Left forelimb (tissue), 1 donor: ENCODE data around the gene CENPP.

Source experiments
- DNase-seq: peaks from one replicate; pipeline ENCODE4 v3.0.0-alpha.2; 2018; ENCODE audit warnings: low spot score

CENPP gene

GRCh38 chr9:92425474-92425873, 99.7 kb downstream of the CENPP start:
- DNase-seq, result no peak

GRCh38 chr9:92426501-92427145, 100.9 kb downstream of the CENPP start:
- no peak for DNase-seq

- no peak for DNase-seq
Observed at GRCh38 chr9:92429836-92430235, 104.1 kb downstream of the CENPP start.

- no peak for DNase-seq
Observed at GRCh38 chr9:92432350-92432749, 106.6 kb downstream of the CENPP start.

GRCh38 chr9:92432972-92433548, 107.3 kb downstream of the CENPP start:
- no peak for DNase-seq

GRCh38 chr9:92435263-92435662, 109.5 kb downstream of the CENPP start:
- no peak for DNase-seq

GRCh38 chr9:92438900-92439526, 113.3 kb downstream of the CENPP start:
- DNase-seq, result no peak

- DNase-seq, result no peak
Observed at GRCh38 chr9:92439921-92440750, 114.4 kb downstream of the CENPP start.

- DNase-seq, result no peak
Observed at GRCh38 chr9:92440751-92441046, 114.9 kb downstream of the CENPP start.

- no peak for DNase-seq
Observed at GRCh38 chr9:92444841-92445240, 119.1 kb downstream of the CENPP start.

- DNase-seq, result no peak
Observed at GRCh38 chr9:92446536-92446935, 120.8 kb downstream of the CENPP start.

- DNase-seq, result no peak
Observed at GRCh38 chr9:92455217-92455616, 129.5 kb downstream of the CENPP start.

- DNase-seq, result no peak
Observed at GRCh38 chr9:92457576-92457975, 131.8 kb downstream of the CENPP start.

- no peak for DNase-seq
Observed at GRCh38 chr9:92463387-92463786, 137.6 kb downstream of the CENPP start.

- DNase-seq, result no peak
Observed at GRCh38 chr9:92463984-92464383, 138.2 kb downstream of the CENPP start.

GRCh38 chr9:92467041-92467440, 141.3 kb downstream of the CENPP start:
- no peak for DNase-seq

- DNase-seq, result no peak
Observed at GRCh38 chr9:92467511-92467910, 141.8 kb downstream of the CENPP start.

GRCh38 chr9:92468206-92468605, 142.5 kb downstream of the CENPP start:
- DNase-seq, result no peak

- no peak for DNase-seq
Observed at GRCh38 chr9:92474587-92474986, 148.8 kb downstream of the CENPP start.

- DNase-seq, result no peak
Observed at GRCh38 chr9:92476962-92477361, 151.2 kb downstream of the CENPP start.

GRCh38 chr9:92478783-92479182, 153.0 kb downstream of the CENPP start:
- no peak for DNase-seq

GRCh38 chr9:92479346-92479745, 153.6 kb downstream of the CENPP start:
- no peak for DNase-seq

GRCh38 chr9:92480291-92480771, 154.6 kb downstream of the CENPP start:
- no peak for DNase-seq
